NCI-H1694 treated with DMSO at 0.1 percent for 48 hours (cell line): Measurements from ENCODE around the gene MEGF10.
"Not testable (repeated sequence)": the region's sequence is repeated elsewhere in the genome, so short reads cannot be mapped to it uniquely, and the experiment has no call there.

Source experiments
- DNase-seq: peaks from one replicate; lab custom pipeline; 2025; lab: John Stamatoyannopoulos, UW

The MEGF10 gene

GRCh38 chr5:127290019-127290945 is at the start of gene MEGF10:
Gene MEGF10, plus strand, starts transcription at chr5:127290796. Its CDS starts 40,513 bp downstream, at chr5:127331309.
- peak; percentile 14 for DNase-seq

- DNase-seq: no peak
These were observed 47.6 kb upstream of the MEGF10 start for GRCh38 chr5:127243011-127243410.

GRCh38 chr5:127254729-127255284 is 35.8 kb upstream of the MEGF10 start:
- DNase-seq: no peak

- no peak for DNase-seq
These were observed 33.6 kb upstream of the MEGF10 start for GRCh38 chr5:127256886-127257597.

GRCh38 chr5:127260686-127261085 is 29.9 kb upstream of the MEGF10 start:
- DNase-seq: no peak

GRCh38 chr5:127265473-127265872 is 25.1 kb upstream of the MEGF10 start:
- DNase-seq: not testable (repeated sequence)

GRCh38 chr5:127268342-127268741 is 22.3 kb upstream of the MEGF10 start:
- DNase-seq: not testable (repeated sequence)

- DNase-seq: not testable (repeated sequence)
These were observed 19.9 kb upstream of the MEGF10 start for GRCh38 chr5:127270713-127271112.

GRCh38 chr5:127275641-127276193 is 14.9 kb upstream of the MEGF10 start:
- no peak for DNase-seq

- no peak for DNase-seq
These were observed 9.9 kb upstream of the MEGF10 start for GRCh38 chr5:127280491-127281220.

- DNase-seq: no peak
These were observed 9.0 kb upstream of the MEGF10 start for GRCh38 chr5:127281609-127282008.

- DNase-seq: no peak
These were observed 1.9 kb upstream of the MEGF10 start for GRCh38 chr5:127288676-127289075.

GRCh38 chr5:127290946-127291693 is 524 bp downstream of the MEGF10 start:
- DNase-seq: no peak

- DNase-seq: no peak
These were observed 1.6 kb downstream of the MEGF10 start for GRCh38 chr5:127292030-127292735.

GRCh38 chr5:127293373-127293772 is 2.8 kb downstream of the MEGF10 start:
- DNase-seq: no peak

GRCh38 chr5:127294829-127295228 is 4.2 kb downstream of the MEGF10 start:
- DNase-seq: no peak

- no peak for DNase-seq
These were observed 4.9 kb downstream of the MEGF10 start for GRCh38 chr5:127295454-127295853.

- no peak for DNase-seq
These were observed 5.7 kb downstream of the MEGF10 start for GRCh38 chr5:127296321-127296720.

- not testable (repeated sequence) for DNase-seq
These were observed 6.3 kb downstream of the MEGF10 start for GRCh38 chr5:127296894-127297293.

- no peak for DNase-seq
These were observed 6.9 kb downstream of the MEGF10 start for GRCh38 chr5:127297348-127298035.
